ENCODE data around the gene PEAK3. TPM values are rescaled to one million over a fixed set of nuclear protein-coding genes. Genes with fewer than 3 reads are reported as not detected.

Gene PEAK3
- total RNA-seq, 4 donors from 2014 or later, result 0.27 to 1.6 (median 0.59) TPM

GRCh38 chr19:2227415-2228156, 54.4 kb downstream of the PEAK3 start:
- intact Hi-C loops (cut with DNase I), result loop anchor here (10.0 kb wide), 1 partner anchor 157 kb away; no protein-coding TSS in a partner anchor
- WGBS, 2 donors, result 95% methylated on average over 48 to 51 of the region's 67 CpGs
- Histone ChIP-seq H3K4me3 (replicated peaks in 1 of 3) (no peak overlapping the region), H3K36me3 (peaks cover 56 to 62% of the 10 kb centered on the region in 2 donors), H3K27me3 (no peaks in the 10 kb centered on the region), H3K4me1 (no peaks in the 10 kb centered on the region), H3K27ac (no peak overlapping the region), H3K9me3 (no peaks in the 10 kb centered on the region)
- TF ChIP-seq, protein P1, sequence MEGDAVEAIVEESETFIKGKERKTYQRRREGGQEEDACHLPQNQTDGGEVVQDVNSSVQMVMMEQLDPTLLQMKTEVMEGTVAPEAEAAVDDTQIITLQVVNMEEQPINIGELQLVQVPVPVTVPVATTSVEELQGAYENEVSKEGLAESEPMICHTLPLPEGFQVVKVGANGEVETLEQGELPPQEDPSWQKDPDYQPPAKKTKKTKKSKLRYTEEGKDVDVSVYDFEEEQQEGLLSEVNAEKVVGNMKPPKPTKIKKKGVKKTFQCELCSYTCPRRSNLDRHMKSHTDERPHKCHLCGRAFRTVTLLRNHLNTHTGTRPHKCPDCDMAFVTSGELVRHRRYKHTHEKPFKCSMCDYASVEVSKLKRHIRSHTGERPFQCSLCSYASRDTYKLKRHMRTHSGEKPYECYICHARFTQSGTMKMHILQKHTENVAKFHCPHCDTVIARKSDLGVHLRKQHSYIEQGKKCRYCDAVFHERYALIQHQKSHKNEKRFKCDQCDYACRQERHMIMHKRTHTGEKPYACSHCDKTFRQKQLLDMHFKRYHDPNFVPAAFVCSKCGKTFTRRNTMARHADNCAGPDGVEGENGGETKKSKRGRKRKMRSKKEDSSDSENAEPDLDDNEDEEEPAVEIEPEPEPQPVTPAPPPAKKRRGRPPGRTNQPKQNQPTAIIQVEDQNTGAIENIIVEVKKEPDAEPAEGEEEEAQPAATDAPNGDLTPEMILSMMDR (IDR thresholded peaks at IDR 0.05), result no peak
- TF ChIP-seq POLR2A (IDR thresholded peaks at IDR 0.05), result no peak
- DNase-seq, result no peak

DNA sequence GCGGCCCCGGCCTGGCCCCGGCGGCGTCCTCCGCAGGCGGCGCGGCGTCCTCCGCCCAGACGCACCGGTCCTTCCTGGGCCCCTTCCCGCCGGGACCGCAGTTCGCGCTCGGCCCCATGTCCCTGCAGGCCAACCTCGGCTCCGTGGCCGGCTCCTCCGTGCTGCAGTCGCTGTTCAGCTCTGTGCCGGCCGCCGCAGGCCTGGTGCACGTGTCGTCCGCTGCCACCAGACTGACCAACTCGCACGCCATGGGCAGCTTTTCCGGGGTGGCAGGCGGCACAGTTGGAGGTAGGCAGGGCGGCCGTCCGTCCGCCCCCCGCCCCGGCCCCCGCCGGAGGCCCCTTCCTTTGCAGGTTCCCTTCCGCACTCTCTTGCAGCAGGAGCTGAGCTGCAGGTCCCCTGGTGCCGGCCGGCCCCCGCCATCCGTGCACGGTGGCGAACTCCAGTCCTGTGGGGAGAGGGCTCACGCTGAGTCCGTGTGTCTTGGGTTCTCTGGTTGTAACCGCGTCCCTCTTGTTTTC, 55.1 kb downstream of the PEAK3 start:
- Histone ChIP-seq H3K27ac (no peak overlapping the region), H3K4me1 (no peaks in the 10 kb centered on the region), H3K36me3 (peaks cover 57 to 69% of the 10 kb centered on the region in 2 donors), H3K9me3 (no peaks in the 10 kb centered on the region), H3K27me3 (no peaks in the 10 kb centered on the region), H3K4me3 (replicated peaks in 1 of 3) (no peak overlapping the region)
- 96 to 100% methylated on average over 6 to 44 of the region's 53 CpGs for WGBS, 2 donors
- DNase-seq, result no peak
- intact Hi-C loops (cut with DNase I), result loop anchor here (10.0 kb wide), 1 partner anchor 158 kb away; no protein-coding TSS in a partner anchor
- TF ChIP-seq, protein P1 (IDR thresholded peaks at IDR 0.05), result no peak
- TF ChIP-seq POLR2A (IDR thresholded peaks at IDR 0.05), result no peak

DNA sequence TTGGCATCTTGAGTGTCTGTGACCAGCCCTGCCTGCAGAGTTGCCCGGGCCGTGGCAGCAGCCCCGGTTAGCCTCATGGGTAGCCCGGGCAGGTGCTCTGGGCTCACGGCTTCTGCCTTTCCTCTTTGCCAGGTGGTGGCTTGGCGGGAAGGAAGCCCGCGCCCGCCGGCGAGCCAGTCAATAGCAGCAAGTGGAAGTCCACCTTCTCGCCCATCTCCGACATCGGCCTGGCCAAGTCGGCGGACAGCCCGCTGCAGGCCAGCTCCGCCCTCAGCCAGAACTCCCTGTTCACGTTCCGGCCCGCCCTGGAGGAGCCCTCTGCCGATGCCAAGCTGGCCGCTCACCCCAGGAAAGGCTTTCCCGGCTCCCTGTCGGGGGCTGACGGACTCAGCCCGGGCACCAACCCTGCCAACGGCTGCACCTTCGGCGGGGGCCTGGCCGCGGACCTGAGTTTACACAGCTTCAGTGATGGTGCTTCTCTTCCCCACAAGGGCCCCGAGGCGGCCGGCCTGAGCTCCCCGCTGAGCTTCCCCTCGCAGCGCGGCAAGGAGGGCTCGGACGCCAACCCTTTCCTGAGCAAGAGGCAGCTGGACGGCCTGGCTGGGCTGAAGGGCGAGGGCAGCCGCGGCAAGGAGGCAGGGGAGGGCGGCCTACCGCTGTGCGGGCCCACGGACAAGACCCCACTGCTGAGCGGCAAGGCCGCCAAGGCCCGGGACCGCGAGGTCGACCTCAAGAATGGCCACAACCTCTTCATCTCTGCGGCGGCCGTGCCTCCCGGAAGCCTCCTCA, 55.7 kb downstream of the PEAK3 start:
- 95 to 98% methylated on average over 19 to 33 of the region's 59 CpGs for WGBS, 2 donors
- Histone ChIP-seq H3K27me3 (no peaks in the 10 kb centered on the region), H3K4me3 (replicated peaks in 1 of 3) (no peak overlapping the region), H3K4me1 (no peaks in the 10 kb centered on the region), H3K27ac (no peak overlapping the region), H3K9me3 (no peaks in the 10 kb centered on the region), H3K36me3 (peaks cover 59 to 70% of the 10 kb centered on the region in 2 donors)
- intact Hi-C loops (cut with DNase I), result loop anchor here (10.0 kb wide), 1 partner anchor 159 kb away; no protein-coding TSS in a partner anchor
- no peak for DNase-seq
- no peak for TF ChIP-seq POLR2A (IDR thresholded peaks at IDR 0.05)
- TF ChIP-seq, protein P1 (IDR thresholded peaks at IDR 0.05), result no peak

DNA sequence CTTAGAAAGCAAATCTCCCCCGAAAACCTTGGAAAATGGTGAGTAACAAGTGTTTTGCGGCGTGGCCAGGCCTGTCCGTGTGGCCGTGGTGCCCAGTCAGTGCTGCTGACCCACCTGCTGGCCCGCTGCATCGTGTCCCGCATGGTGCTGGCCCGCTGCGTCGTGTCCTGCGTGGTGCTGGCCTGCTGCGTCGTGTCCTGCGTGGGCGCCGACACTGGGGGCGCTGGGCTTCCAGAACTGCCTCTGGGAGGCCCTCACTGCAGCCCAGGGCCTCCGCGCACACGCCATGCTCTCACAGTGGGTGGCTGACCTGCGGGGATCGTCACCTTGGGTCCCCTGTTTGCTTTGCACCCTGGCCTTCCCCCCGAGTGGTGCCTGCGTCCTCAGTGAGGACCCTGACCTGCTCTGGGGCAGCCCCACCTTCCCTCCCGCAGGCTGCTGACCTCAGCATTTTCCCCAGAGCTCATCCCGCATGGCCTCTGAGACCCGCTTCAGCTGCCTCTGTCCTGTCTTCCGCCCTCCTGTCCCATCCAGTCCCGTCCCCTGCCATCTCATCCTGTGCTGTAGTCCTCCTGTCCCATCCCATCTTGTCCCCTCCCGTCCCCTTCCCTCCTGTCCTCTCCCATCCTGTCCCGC, 56.4 kb downstream of the PEAK3 start:
- H3K4me3 ChIP-seq (replicated peaks in 1 of 3), result no peak overlapping the region
- H3K27me3 ChIP-seq, result no peaks in the 10 kb centered on the region
- intact Hi-C loops (cut with DNase I), result loop anchor here (10.0 kb wide), 1 partner anchor 159 kb away; no protein-coding TSS in a partner anchor
- H3K9me3 ChIP-seq, result no peaks in the 10 kb centered on the region
- H3K36me3 ChIP-seq, result peaks cover 59 to 68% of the 10 kb centered on the region in 2 donors
- no peak for DNase-seq
- WGBS, 2 donors, result 94 to 99% methylated on average over 20 to 31 of the region's 32 CpGs
- no peak for TF ChIP-seq POLR2A (IDR thresholded peaks at IDR 0.05)
- TF ChIP-seq, protein P1 (IDR thresholded peaks at IDR 0.05), result no peak
- H3K4me1 ChIP-seq, result no peaks in the 10 kb centered on the region
- H3K27ac ChIP-seq, result no peak overlapping the region

Measured in thyroid gland (tissue), 4 donors.